HG03354 (cell line): ENCODE data around the gene PIH1D2.
A peak's percentile ranks its signal among the peaks of the same experiment; 100 is the strongest.
"Not testable (repeated sequence)": the region's sequence is repeated elsewhere in the genome, so short reads cannot be mapped to it uniquely, and the experiment has no call there.

Experiments used
- ATAC-seq: cut with Tn5 transposase; IDR thresholded peaks from one replicate; pipeline ENCODE4 v1.9.1; 2021; ENCODE audit warnings: mild to moderate bottlenecking; ENCODE audit not compliant: unreplicated experiment, poor library complexity, severe bottlenecking

The PIH1D2 gene

GRCh38 chr11:112073941-112074811, at the start of gene PIH1D2, which contains the start of gene NKAPD1:
PIH1D2 (minus strand) TSS chr11:112074017; CDS start chr11:112073174, 843 bp downstream.
NKAPD1 (plus strand) TSS chr11:112074299; CDS start chr11:112075575, 1,276 bp downstream.
- peak; percentile 92 for ATAC-seq

GRCh38 chr11:112123129-112123528, 49.3 kb upstream of the PIH1D2 start:
- no peak for ATAC-seq

GRCh38 chr11:112121981-112122615, 48.3 kb upstream of the PIH1D2 start:
- no peak for ATAC-seq

- ATAC-seq: no peak
These were observed 44.4 kb upstream of the PIH1D2 start for GRCh38 chr11:112118176-112118575.

- no peak for ATAC-seq
These were observed 41.6 kb upstream of the PIH1D2 start for GRCh38 chr11:112115386-112115785.

- ATAC-seq: no peak
These were observed 40.6 kb upstream of the PIH1D2 start for GRCh38 chr11:112114460-112114859.

- ATAC-seq: no peak
These were observed 40.0 kb upstream of the PIH1D2 start for GRCh38 chr11:112113539-112114457.

GRCh38 chr11:112106070-112106469, 32.3 kb upstream of the PIH1D2 start:
- no peak for ATAC-seq

- ATAC-seq: no peak
These were observed 29.6 kb upstream of the PIH1D2 start for GRCh38 chr11:112103446-112103845.

GRCh38 chr11:112100462-112100861, 26.6 kb upstream of the PIH1D2 start:
- ATAC-seq: no peak

- ATAC-seq: no peak
These were observed 24.1 kb upstream of the PIH1D2 start for GRCh38 chr11:112097734-112098528.

GRCh38 chr11:112096194-112096593, 22.4 kb upstream of the PIH1D2 start:
- no peak for ATAC-seq

GRCh38 chr11:112095302-112095701, 21.5 kb upstream of the PIH1D2 start:
- not testable (repeated sequence) for ATAC-seq

GRCh38 chr11:112087212-112087611, 13.4 kb upstream of the PIH1D2 start:
- ATAC-seq: peak; percentile 2

GRCh38 chr11:112086422-112087191, 12.8 kb upstream of the PIH1D2 start, which contains the start of the genes SDHD and TIMM8B:
SDHD (plus strand) TSS chr11:112086873; CDS start chr11:112086908, 35 bp downstream.
TIMM8B (minus strand) TSS chr11:112086756; CDS start chr11:112086723, 33 bp downstream.
- peak; percentile 93 for ATAC-seq

GRCh38 chr11:112085822-112086421, 12.1 kb upstream of the PIH1D2 start:
- ATAC-seq: peak; percentile 36

GRCh38 chr11:112082729-112083128, 8.9 kb upstream of the PIH1D2 start:
- ATAC-seq: no peak

- ATAC-seq: no peak
These were observed 10.9 kb downstream of the PIH1D2 start for GRCh38 chr11:112062923-112063322.
